WTC11 (cell line): ENCODE measurements around the gene AVPR1B.

ENCODE experiments used
- ATF1 ChIP-seq: sonication (generic); formaldehyde crosslinking; IDR thresholded peaks from 2 replicates; pipeline ENCODE4 v1.8.1; 2023; ENCODE audit warnings: mild to moderate bottlenecking, moderate library complexity, missing genetic modification reagents
- ATF6 ChIP-seq: sonication (generic); formaldehyde crosslinking; IDR thresholded peaks from 2 replicates; pipeline ENCODE4 v1.8.1; 2023; ENCODE audit warnings: mild to moderate bottlenecking, missing genetic modification reagents
- CTCF ChIP-seq: fragments of 200-600 bp; IDR thresholded peaks from 2 replicates; pipeline ENCODE4 v1.8.0; 2022; ENCODE audit warnings: antibody characterized with exemption
- JUN ChIP-seq: sonication (generic); formaldehyde crosslinking; IDR thresholded peaks from 2 replicates; pipeline ENCODE4 v1.8.0; 2023; ENCODE audit warnings: mild to moderate bottlenecking, missing genetic modification reagents
- SP1 ChIP-seq: sonication (generic); formaldehyde crosslinking; conservative IDR thresholded peaks from 2 replicates; pipeline ENCODE4 v1.8.1; 2022; ENCODE audit warnings: missing genetic modification reagents
- TEAD4 ChIP-seq: sonication (generic); formaldehyde crosslinking; IDR thresholded peaks from 2 replicates; pipeline ENCODE4 v1.8.0; 2022; ENCODE audit warnings: mild to moderate bottlenecking, missing genetic modification reagents
- TF ChIP-seq, protein P1 (sequence below): sonication (generic); formaldehyde crosslinking; conservative IDR thresholded peaks from 2 replicates; pipeline ENCODE4 v1.8.1; 2023; ENCODE audit warnings: mild to moderate bottlenecking, low read depth, missing genetic modification reagents, moderate library complexity

DNA sequence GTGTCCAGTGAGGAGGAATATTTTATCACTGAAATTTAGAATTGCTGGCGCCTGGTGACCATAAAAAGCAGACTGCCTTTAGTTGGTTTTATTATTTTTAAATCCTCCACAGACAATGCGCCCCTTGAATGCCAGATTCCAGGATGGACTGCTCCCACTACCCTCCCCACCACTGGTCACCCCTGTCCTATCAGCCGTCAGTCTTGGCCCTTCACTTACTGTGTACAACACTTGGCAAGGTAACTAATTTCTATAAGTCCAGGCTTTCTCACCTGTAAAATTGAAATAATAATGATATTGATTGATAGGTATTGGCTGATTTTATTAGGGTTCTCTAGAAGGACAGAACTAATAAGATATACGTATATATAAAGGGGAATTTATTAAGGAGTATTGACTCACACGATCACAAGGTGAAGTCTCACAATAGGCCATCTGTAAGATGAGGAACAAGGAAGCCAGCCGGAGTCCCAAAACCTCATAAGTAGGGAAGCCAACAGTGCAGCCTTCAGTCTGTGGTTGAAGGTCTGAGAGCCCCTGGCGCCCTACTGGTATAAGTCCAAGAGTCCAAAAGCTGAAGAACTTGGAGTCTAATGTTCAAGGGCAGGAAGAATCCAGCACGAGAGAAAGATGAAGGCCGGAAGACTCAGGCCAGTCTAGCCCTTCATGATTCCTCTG, 46.4 kb downstream of the AVPR1B start:
- TF ChIP-seq CTCF (no peak), ATF1 (no peak), TEAD4 (CRISPR knock-in tag) (no peak), SP1 (CRISPR knock-in tag) (no peak), JUN (CRISPR knock-in tag) (no peak), ATF6 (CRISPR knock-in tag) (no peak)
- TF ChIP-seq, protein P1, sequence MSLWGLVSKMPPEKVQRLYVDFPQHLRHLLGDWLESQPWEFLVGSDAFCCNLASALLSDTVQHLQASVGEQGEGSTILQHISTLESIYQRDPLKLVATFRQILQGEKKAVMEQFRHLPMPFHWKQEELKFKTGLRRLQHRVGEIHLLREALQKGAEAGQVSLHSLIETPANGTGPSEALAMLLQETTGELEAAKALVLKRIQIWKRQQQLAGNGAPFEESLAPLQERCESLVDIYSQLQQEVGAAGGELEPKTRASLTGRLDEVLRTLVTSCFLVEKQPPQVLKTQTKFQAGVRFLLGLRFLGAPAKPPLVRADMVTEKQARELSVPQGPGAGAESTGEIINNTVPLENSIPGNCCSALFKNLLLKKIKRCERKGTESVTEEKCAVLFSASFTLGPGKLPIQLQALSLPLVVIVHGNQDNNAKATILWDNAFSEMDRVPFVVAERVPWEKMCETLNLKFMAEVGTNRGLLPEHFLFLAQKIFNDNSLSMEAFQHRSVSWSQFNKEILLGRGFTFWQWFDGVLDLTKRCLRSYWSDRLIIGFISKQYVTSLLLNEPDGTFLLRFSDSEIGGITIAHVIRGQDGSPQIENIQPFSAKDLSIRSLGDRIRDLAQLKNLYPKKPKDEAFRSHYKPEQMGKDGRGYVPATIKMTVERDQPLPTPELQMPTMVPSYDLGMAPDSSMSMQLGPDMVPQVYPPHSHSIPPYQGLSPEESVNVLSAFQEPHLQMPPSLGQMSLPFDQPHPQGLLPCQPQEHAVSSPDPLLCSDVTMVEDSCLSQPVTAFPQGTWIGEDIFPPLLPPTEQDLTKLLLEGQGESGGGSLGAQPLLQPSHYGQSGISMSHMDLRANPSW (CRISPR knock-in tag), result no peak
